ENCODE measurements around the gene PRKCE. TPM values are rescaled to one million over a fixed set of nuclear protein-coding genes. Genes with fewer than 3 reads are reported as not detected.

The PRKCE gene
- total and polyA plus RNA-seq, 2 of the 8 experiments (the other 6 are each of a cell fraction or from before 2014, with no cell fraction given) = 0.54 to 2.1 TPM

GRCh38 chr2:46002507-46002883 is 351.0 kb downstream of the PRKCE start:
- H2AK5ac ChIP-seq (ENCODE audit: low read depth, low read length) = no peak overlapping the region
- FAIRE-seq (no peak), DNase-seq (ENCODE audit: low read depth in 1 of 2, low spot score in 2 of 2) (no peak)
- H3K79me1 ChIP-seq (ENCODE audit: low read depth, low read length) = no peaks in the 10 kb centered on the region
- H3K9ac ChIP-seq (replicated peaks in 1 of 4; ENCODE audit: extremely low read depth in 1 of 4, low read depth in 3 of 4, low read length in 3 of 4) = no peak overlapping the region
- no peaks in the 10 kb centered on the region for H3K23me2 ChIP-seq (ENCODE audit: low read depth, low read length)
- no peak overlapping the region for H4K8ac ChIP-seq (ENCODE audit: extremely low read depth, insufficient read depth, low read length)
- H3K27me3 ChIP-seq (replicated peaks in 1 of 4; ENCODE audit: control insufficient read depth in 3 of 4, extremely low read depth in 1 of 4, insufficient read depth in 3 of 4, low read length in 3 of 4) = no peaks in the 10 kb centered on the region
- H2BK12ac ChIP-seq (ENCODE audit: low read depth, low read length) = no peak overlapping the region
- H4K91ac ChIP-seq (replicated peaks; ENCODE audit: insufficient read length, low read length) = no peak overlapping the region
- no peak overlapping the region for H3K14ac ChIP-seq (ENCODE audit: insufficient read length)
- no peak overlapping the region for H3K18ac ChIP-seq (ENCODE audit: extremely low read depth, low read length)
- ChIA-PET POLR2A (ENCODE audit: partially characterized antibody) (interaction anchor here (0.8 kb wide), 1 partner anchor 320 kb away, joined by 3 read pairs; no protein-coding TSS in a partner anchor), CTCF (ENCODE audit: partially characterized antibody) (interaction anchor here (1.2 to 1.8 kb wide), 3 partner anchors 9 to 365 kb away, joined by 3 to 7 read pairs (median 3); no protein-coding TSS in a partner anchor)
- no peak overlapping the region for H3K4me3 ChIP-seq (ENCODE audit: extremely low read depth in 1 of 4, insufficient read depth in 2 of 4, low read depth in 3 of 4, low read length in 4 of 4)
- H2BK20ac ChIP-seq (ENCODE audit: low read length) = no peak overlapping the region
- no peak overlapping the region for H3K23ac ChIP-seq (ENCODE audit: insufficient read length)
- H3K79me2 ChIP-seq (ENCODE audit: control insufficient read depth in 1 of 2, insufficient read depth in 2 of 2, low read length in 2 of 2) = no peaks in the 10 kb centered on the region
- H3K4me2 ChIP-seq (ENCODE audit: insufficient read depth in 1 of 2, low read depth in 2 of 2, low read length in 2 of 2) = no peak overlapping the region
- no peak overlapping the region for H3K4ac ChIP-seq (replicated peaks; ENCODE audit: insufficient read length, low read depth, low read length)
- no peaks in the 10 kb centered on the region for H3K36me3 ChIP-seq (ENCODE audit: control insufficient read depth in 2 of 4, insufficient read depth in 4 of 4, low read length in 3 of 4)
- no peak overlapping the region for H3K27ac ChIP-seq (ENCODE audit: low read depth, low read length)
- H3K56ac ChIP-seq (replicated peaks; ENCODE audit: insufficient read length, low read depth, low read length) = no peak overlapping the region
- H2BK5ac ChIP-seq (ENCODE audit: low read depth, low read length) = no peak overlapping the region
- no peaks in the 10 kb centered on the region for H3K4me1 ChIP-seq (replicated peaks in 1 of 4; ENCODE audit: control insufficient read depth in 3 of 4, insufficient read depth in 4 of 4, low read length in 3 of 4)
- no peak overlapping the region for H2AFZ ChIP-seq (ENCODE audit: low read length)
- no peak overlapping the region for H4K5ac ChIP-seq (ENCODE audit: insufficient read length, low read depth, low read length)
- 76% methylated on average over 1 of the region's 1 CpG; no CpG with 5 or more reads in 1 of the 2 experiments for WGBS, 2 experiments (ENCODE audit: extremely low coverage in 1 of 2, insufficient coverage in 1 of 2, insufficient read length in 1 of 2, insufficient replicate concordance in 2 of 2, low coverage in 1 of 2, low lambda C conversion rate in 2 of 2, missing lambda C conversion rate in 1 of 2)
- no peak overlapping the region for H2BK15ac ChIP-seq (ENCODE audit: low read length)
- H2BK120ac ChIP-seq (replicated peaks; ENCODE audit: low read depth, low read length) = no peak overlapping the region
- no peaks in the 10 kb centered on the region for H3K9me3 ChIP-seq (ENCODE audit: insufficient read depth in 2 of 2, low read depth in 1 of 2, low read length in 1 of 2)
- H4K20me1 ChIP-seq (replicated peaks in 1 of 2; ENCODE audit: control insufficient read depth in 1 of 2, insufficient read depth in 2 of 2, low read length in 2 of 2) = no peaks in the 10 kb centered on the region
- no peak for TF ChIP-seq TBP (IDR thresholded peaks at IDR 0.05; ENCODE audit: low read depth, low read length)
- no peak for TF ChIP-seq TCF12 (IDR thresholded peaks at IDR 0.05; ENCODE audit: low read depth, low read length)
- no peak for TF ChIP-seq HDAC6 (IDR thresholded peaks at IDR 0.05; ENCODE audit: low read depth, low read length)
- TF ChIP-seq EZH2 (IDR thresholded peaks at IDR 0.05; ENCODE audit: low read depth, low read length, severe bottlenecking) = no peak
- TF ChIP-seq RAD21 (IDR thresholded peaks at IDR 0.05 in 1 of 2, conservative IDR thresholded peaks at IDR 0.05 in 1 of 2; ENCODE audit: low read depth in 2 of 2, low read length in 2 of 2) = no peak
